K562 (cell line): ENCODE results near the gene SLC6A4. TPM values are rescaled to one million over a fixed set of nuclear protein-coding genes. Genes with fewer than 3 reads are reported as not detected.

ENCODE experiments used
- ATAC-seq: fragments of 200-7000 bp; cut with Tn5 transposase; 3 replicates; pipeline ENCODE4 v1.9.1; 2020; ENCODE audit warnings: moderate library complexity
- BruUV-seq: library from RNA; stranded (reverse); fragments of 400-500 nt; replicated peaks from 2 replicates; lab custom pipeline; 2021; lab: Mats Ljungman, UMichigan
- CTCF ChIA-PET: fragments of 300-600 bp; formaldehyde crosslinking; extraction: SDS; loops from one replicate; lab custom pipeline; 2021; ENCODE audit warnings: low intra/inter-chr PET ratio; lab: Yijun Ruan, JAX
- POLR2A ChIA-PET: fragments of 300-600, 350-650 bp; sonication (Branson Sonifier 250); formaldehyde crosslinking; extraction: SDS; loops from one replicate; lab custom pipeline; 2021; ENCODE audit warnings: antibody characterized with exemption, inconsistent platforms; lab: Yijun Ruan, JAX
- DNase-seq, 4 experiments: peaks; one replicate each; pipeline versions ENCODE4 v3.0.0 to v3.0.0-alpha.2; 2011 to 2018; ENCODE audit warnings: low spot score in 3 of 4, mixed read lengths in 3 of 4; ENCODE audit errors: extremely low read depth in 1 of 4
- FAIRE-seq: peaks from 2 replicates; lab custom pipeline; 2011; peaks lifted over from hg19 to GRCh38; lab: Jason Lieb, UNC
- H2AFZ ChIP-seq: 2 replicates; pipeline ENCODE4 v1.6.0; 2011; ENCODE audit warnings: low read depth, low read length, control low read depth, inconsistent platforms
- H3K27ac ChIP-seq: fragments of 200-600 bp; 3 replicates; pipeline ENCODE4 v1.8.0; 2011; ENCODE audit warnings: low read depth, mild to moderate bottlenecking, control low read depth, inconsistent platforms, low read length, moderate library complexity, mixed read lengths; ENCODE audit errors: extremely low read depth
- H3K27me3 ChIP-seq, 2 experiments: fragments of 300-600 bp in 1 of 2; 2 replicates in 1 of 2; 3 replicates in 1 of 2; pipeline versions ENCODE4 v1.6.0 to v1.8.0; 2011; ENCODE audit warnings: inconsistent platforms in 2 of 2, low read length in 2 of 2, mild to moderate bottlenecking in 1 of 2, mixed read lengths in 1 of 2, moderate library complexity in 1 of 2; ENCODE audit not compliant: control insufficient read depth in 2 of 2, insufficient read depth in 2 of 2
- H3K36me3 ChIP-seq: fragments of 300-600 bp; 3 replicates; pipeline ENCODE4 v1.8.0; 2011; ENCODE audit warnings: mild to moderate bottlenecking, low read length, inconsistent platforms; ENCODE audit not compliant: control insufficient read depth, insufficient read depth
- H3K4me1 ChIP-seq, 2 experiments: fragments of 200-600 bp in 1 of 2; replicated peaks in 1 of 2; 2 replicates in 1 of 2; 3 replicates in 1 of 2; pipeline versions ENCODE4 v1.5.1 to v1.8.0; 2011; ENCODE audit warnings: inconsistent platforms in 2 of 2, low read length in 2 of 2, mild to moderate bottlenecking in 1 of 2, mixed read lengths in 1 of 2, moderate library complexity in 1 of 2; ENCODE audit not compliant: control insufficient read depth in 2 of 2, insufficient read depth in 2 of 2
- H3K4me2 ChIP-seq: 2 replicates; pipeline ENCODE4 v1.6.1; 2011; ENCODE audit warnings: low read length, control low read depth, inconsistent platforms, mixed read lengths; ENCODE audit not compliant: insufficient read depth
- H3K4me3 ChIP-seq: fragments of 200-600 bp; sonication (generic), shearing (Covaris generic); 2 replicates; pipeline ENCODE4 v1.5.1; 2016; ENCODE audit warnings: control low read depth, inconsistent platforms
- H3K79me2 ChIP-seq: fragments of 200-600 bp; 3 replicates; pipeline ENCODE4 v1.8.0; 2011; ENCODE audit warnings: low read length, inconsistent platforms; ENCODE audit not compliant: control insufficient read depth, insufficient read depth
- H3K9ac ChIP-seq, 2 experiments: 2 replicates each; pipeline versions ENCODE4 v1.6.0 to v1.6.1; 2011; ENCODE audit warnings: low read depth in 2 of 2, low read length in 2 of 2, control low read depth in 1 of 2, inconsistent platforms in 1 of 2, mild to moderate bottlenecking in 1 of 2, mixed read lengths in 1 of 2; ENCODE audit not compliant: insufficient read depth in 1 of 2
- H3K9me1 ChIP-seq: one replicate; pipeline ENCODE4 v1.6.0; 2011; ENCODE audit warnings: inconsistent platforms, mild to moderate bottlenecking, low read length, moderate library complexity; ENCODE audit not compliant: control insufficient read depth, insufficient read depth
- H3K9me3 ChIP-seq: replicated peaks from 2 replicates; pipeline ENCODE4 v1.5.1; 2011; ENCODE audit warnings: low read depth, low read length, inconsistent platforms; ENCODE audit not compliant: control insufficient read depth, insufficient read depth
- H4K20me1 ChIP-seq: replicated peaks from 2 replicates; pipeline ENCODE4 v1.6.1; 2011; ENCODE audit warnings: low read length, inconsistent platforms, mixed read lengths; ENCODE audit not compliant: control insufficient read depth, insufficient read depth
- ARID1B ChIP-seq: fragments of 450-650 bp; IDR thresholded peaks from 2 replicates; pipeline ENCODE4 v1.6.1; 2016; ENCODE audit warnings: antibody characterized with exemption, mild to moderate bottlenecking, inconsistent platforms
- CBFA2T2 ChIP-seq: fragments of 450-650 bp; conservative IDR thresholded peaks from 2 replicates; pipeline ENCODE4 v1.6.1; 2017; ENCODE audit warnings: mild to moderate bottlenecking
- CBFA2T3 ChIP-seq: fragments of 450-650 bp; IDR thresholded peaks from 2 replicates; pipeline ENCODE4 v1.6.1; 2017
- COPS2 ChIP-seq: fragments of 450-650 bp; conservative IDR thresholded peaks from 2 replicates; pipeline ENCODE4 v1.6.1; 2016; ENCODE audit warnings: mild to moderate bottlenecking, moderate library complexity
- CXXC5 ChIP-seq: fragments of 250-450 bp; sonication (Bioruptor Pico); IDR thresholded peaks from 2 replicates; pipeline ENCODE4 v1.8.0; 2022; ENCODE audit warnings: inconsistent platforms, mild to moderate bottlenecking, moderate library complexity
- EP300 ChIP-seq: IDR thresholded peaks from 2 replicates; pipeline ENCODE4 v1.6.1; 2012; ENCODE audit warnings: low read length, improper control_type of control experiment
- HDAC1 ChIP-seq, 2 experiments: fragments of 450-650 bp; IDR thresholded peaks; 2 replicates each; pipeline ENCODE4 v1.6.1; 2016 to 2017; ENCODE audit warnings: inconsistent platforms in 1 of 2, mild to moderate bottlenecking in 1 of 2, moderate library complexity in 1 of 2
- HDAC6 ChIP-seq: IDR thresholded peaks from 2 replicates; pipeline ENCODE4 v1.6.1; 2012; ENCODE audit warnings: low read depth, mild to moderate bottlenecking, control low read depth, inconsistent platforms, low read length, moderate library complexity
- NCOR1 ChIP-seq: fragments of 450-650 bp; IDR thresholded peaks from 2 replicates; pipeline ENCODE4 v1.6.1; 2016; ENCODE audit warnings: mild to moderate bottlenecking, moderate library complexity
- POLR3A ChIP-seq: IDR thresholded peaks from 2 replicates; pipeline ENCODE4 v1.6.1; 2011; ENCODE audit warnings: borderline replicate concordance, mild to moderate bottlenecking, moderate library complexity; ENCODE audit not compliant: insufficient read length, insufficient read depth; ENCODE audit errors: extremely low read depth
- PTRF ChIP-seq: fragments of 450-650 bp; IDR thresholded peaks from 2 replicates; pipeline ENCODE4 v1.6.1; 2016; ENCODE audit warnings: mild to moderate bottlenecking, missing genetic modification characterization, missing compliant biosample characterization
- SMARCA4 ChIP-seq: fragments of 450-650 bp; IDR thresholded peaks from 2 replicates; pipeline ENCODE4 v1.6.1; 2016
- SMARCE1 ChIP-seq: fragments of 450-650 bp; IDR thresholded peaks from 2 replicates; pipeline ENCODE4 v1.7.1; 2016; ENCODE audit warnings: mild to moderate bottlenecking
- TAL1 ChIP-seq: fragments of 450-650 bp; IDR thresholded peaks from 2 replicates; pipeline ENCODE4 v1.6.1; 2016; ENCODE audit warnings: mild to moderate bottlenecking
- TCF3 ChIP-seq: sonication (generic); formaldehyde crosslinking; IDR thresholded peaks from 2 replicates; pipeline ENCODE4 v1.4.0; 2020; ENCODE audit warnings: mild to moderate bottlenecking, missing genetic modification reagents
- WGBS: fragments of 100-300 bp; shearing (Covaris generic); methylation state at CpG from one replicate; pipeline ENCODE4 v1.1.6; 2016; ENCODE audit warnings: low coverage, mixed read lengths; ENCODE audit not compliant: insufficient coverage; ENCODE audit errors: missing lambda C conversion rate; 5-methylcytosine and 5-hydroxymethylcytosine counted together
- in situ Hi-C: fragments of 300-500 bp; cut with MboI; formaldehyde crosslinking; loops from 4 replicates; pipeline ENCODE4 v1.15.0; 2018; ENCODE audit warnings: inconsistent platforms, mixed read lengths
- intact Hi-C: fragments of 100-400 bp; cut with micrococcal nuclease; formaldehyde crosslinking; loops from 2 replicates; pipeline ENCODE4 v1.14.2; 2022
- polyA plus RNA-seq, 8 experiments: library from polyadenylated mRNA; depleted of rRNA in 4 of 8; stranded (reverse) in 5 of 8; unstranded in 3 of 8; fragments of >200 nt; fragmentation: Nextera tagmentation in 2 of 8; fragmentation: Illumina TruSeq in 1 of 8; extraction: Ambion mirVana in 2 of 8; extraction: Trizol in 1 of 8; gene quantifications; 2 replicates each; pipeline versions ENCODE4 v1.2.1 to v1.2.3, GENCODE V29; 2011 to 2014; ENCODE audit warnings: inconsistent platforms in 1 of 8, missing spikeins in 1 of 8
- total RNA-seq, 7 experiments: library from RNA; depleted of rRNA in 6 of 7; stranded (reverse); fragments of >200 nt in 6 of 7; fragmentation: Illumina TruSeq in 2 of 7; extraction: Trizol in 2 of 7; gene quantifications; 2 replicates each; pipeline versions ENCODE4 v1.2.1 to v1.2.3, GENCODE V29; 2011 to 2021; ENCODE audit warnings: low replicate concordance in 1 of 7
- TF ChIP-seq, protein P1 (sequence below), 2 experiments: fragments of 450-650 bp in 1 of 2; IDR thresholded peaks; 2 replicates each; pipeline ENCODE4 v1.6.1; 2011 to 2017; ENCODE audit warnings: low read depth in 2 of 2, antibody characterized with exemption in 1 of 2, borderline replicate concordance in 1 of 2, low read length in 1 of 2, mild to moderate bottlenecking in 1 of 2, mixed read lengths in 1 of 2; ENCODE audit not compliant: control insufficient read depth in 1 of 2
- TF ChIP-seq, protein P2 (sequence below), 2 experiments: fragments of 450-650 bp; IDR thresholded peaks; 2 replicates each; pipeline ENCODE4 v1.6.1; 2018; ENCODE audit warnings: mild to moderate bottlenecking in 2 of 2, low read depth in 1 of 2; ENCODE audit not compliant: partially characterized antibody in 2 of 2

The SLC6A4 gene
- total and polyA plus RNA-seq, 9 of the 15 experiments (the other 6 are each of a cell fraction or from before 2014, with no cell fraction given) = 0.05 to 0.09 (median 0.07) TPM; not detected in 6

DNA sequence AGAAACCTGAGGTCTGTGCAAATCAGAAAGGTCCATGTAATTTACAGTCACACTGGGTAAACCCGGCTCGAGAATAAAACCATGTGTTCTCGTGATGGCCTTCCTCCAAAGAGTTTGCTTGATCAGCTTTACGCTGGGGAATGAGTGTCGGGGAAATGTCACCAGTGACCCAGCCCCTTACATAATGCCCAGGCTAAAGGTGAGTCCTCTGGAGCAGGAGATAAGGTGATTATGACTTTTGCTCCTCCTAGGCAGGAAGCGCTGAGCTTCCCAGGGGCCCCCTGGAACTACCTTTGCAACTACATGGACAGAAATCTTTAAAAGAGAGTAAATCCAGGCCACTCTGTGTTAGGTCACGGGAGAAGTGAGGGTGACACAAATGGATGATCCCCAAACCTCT lies 15.7 kb downstream of the SLC6A4 start:
- FAIRE-seq (peak; percentile 77), DNase-seq (peak; percentile 48 to 67 (median 60)), ATAC-seq (peak; percentile 75)
- BruUV-seq = no TSS peak
- Histone ChIP-seq H3K9ac (no peak overlapping the region), H3K79me2 (no peaks in the 10 kb centered on the region), H2AFZ (no peak overlapping the region), H3K4me1 (peaks cover 14 to 16% of the 10 kb centered on the region in 2 experiments; a peak in 4 of 5 replicates), H3K9me3 (no peaks in the 10 kb centered on the region), H3K27me3 (no peaks in the 10 kb centered on the region), H3K4me3 (no peak overlapping the region), H3K9me1 (no peaks in the 10 kb centered on the region), H3K27ac (no peak overlapping the region), H3K4me2 (peak overlapping the region; percentile 46), H3K36me3 (no peaks in the 10 kb centered on the region), H4K20me1 (no peaks in the 10 kb centered on the region)
- 4% methylated on average over 7 of the region's 7 CpGs for WGBS
- ChIA-PET POLR2A (interaction anchor here (1.2 to 2.3 kb wide), 3 partner anchors 9 to 26 kb away, joined by 4 to 11 read pairs (median 4); no protein-coding TSS in a partner anchor), CTCF (interaction anchor here (1.0 kb wide), 1 partner anchor 117 kb away, joined by 3 read pairs; no protein-coding TSS in a partner anchor)
- in situ Hi-C loops = no loop called here
- intact Hi-C loops = no loop called here
- peak; percentile 50 for TF ChIP-seq CBFA2T2
- TF ChIP-seq, protein P1, sequence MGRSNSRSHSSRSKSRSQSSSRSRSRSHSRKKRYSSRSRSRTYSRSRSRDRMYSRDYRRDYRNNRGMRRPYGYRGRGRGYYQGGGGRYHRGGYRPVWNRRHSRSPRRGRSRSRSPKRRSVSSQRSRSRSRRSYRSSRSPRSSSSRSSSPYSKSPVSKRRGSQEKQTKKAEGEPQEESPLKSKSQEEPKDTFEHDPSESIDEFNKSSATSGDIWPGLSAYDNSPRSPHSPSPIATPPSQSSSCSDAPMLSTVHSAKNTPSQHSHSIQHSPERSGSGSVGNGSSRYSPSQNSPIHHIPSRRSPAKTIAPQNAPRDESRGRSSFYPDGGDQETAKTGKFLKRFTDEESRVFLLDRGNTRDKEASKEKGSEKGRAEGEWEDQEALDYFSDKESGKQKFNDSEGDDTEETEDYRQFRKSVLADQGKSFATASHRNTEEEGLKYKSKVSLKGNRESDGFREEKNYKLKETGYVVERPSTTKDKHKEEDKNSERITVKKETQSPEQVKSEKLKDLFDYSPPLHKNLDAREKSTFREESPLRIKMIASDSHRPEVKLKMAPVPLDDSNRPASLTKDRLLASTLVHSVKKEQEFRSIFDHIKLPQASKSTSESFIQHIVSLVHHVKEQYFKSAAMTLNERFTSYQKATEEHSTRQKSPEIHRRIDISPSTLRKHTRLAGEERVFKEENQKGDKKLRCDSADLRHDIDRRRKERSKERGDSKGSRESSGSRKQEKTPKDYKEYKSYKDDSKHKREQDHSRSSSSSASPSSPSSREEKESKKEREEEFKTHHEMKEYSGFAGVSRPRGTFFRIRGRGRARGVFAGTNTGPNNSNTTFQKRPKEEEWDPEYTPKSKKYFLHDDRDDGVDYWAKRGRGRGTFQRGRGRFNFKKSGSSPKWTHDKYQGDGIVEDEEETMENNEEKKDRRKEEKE (IDR thresholded peaks at IDR 0.05; ENCODE audit: borderline replicate concordance in 1 of 2, control insufficient read depth in 1 of 2, low read depth in 2 of 2, low read length in 1 of 2) = no peak
- no peak for TF ChIP-seq HDAC6
- 0 out of 2 replicates have a peak, but pooled peaks have one; percentile 5 for TF ChIP-seq NCOR1
- TF ChIP-seq HDAC1 (IDR thresholded peaks at IDR 0.05) = peak in 1 of 2 experiments; percentile 40; a peak in 1 of 4 replicates
- TF ChIP-seq CBFA2T3 = peak; percentile 73
- no peak for TF ChIP-seq PTRF (tag)
- no peak for TF ChIP-seq COPS2
- TF ChIP-seq ARID1B = peak; percentile 70
- peak; percentile 35; the same call in 1 of the 2 replicates for TF ChIP-seq EP300
- TF ChIP-seq, protein P2, sequence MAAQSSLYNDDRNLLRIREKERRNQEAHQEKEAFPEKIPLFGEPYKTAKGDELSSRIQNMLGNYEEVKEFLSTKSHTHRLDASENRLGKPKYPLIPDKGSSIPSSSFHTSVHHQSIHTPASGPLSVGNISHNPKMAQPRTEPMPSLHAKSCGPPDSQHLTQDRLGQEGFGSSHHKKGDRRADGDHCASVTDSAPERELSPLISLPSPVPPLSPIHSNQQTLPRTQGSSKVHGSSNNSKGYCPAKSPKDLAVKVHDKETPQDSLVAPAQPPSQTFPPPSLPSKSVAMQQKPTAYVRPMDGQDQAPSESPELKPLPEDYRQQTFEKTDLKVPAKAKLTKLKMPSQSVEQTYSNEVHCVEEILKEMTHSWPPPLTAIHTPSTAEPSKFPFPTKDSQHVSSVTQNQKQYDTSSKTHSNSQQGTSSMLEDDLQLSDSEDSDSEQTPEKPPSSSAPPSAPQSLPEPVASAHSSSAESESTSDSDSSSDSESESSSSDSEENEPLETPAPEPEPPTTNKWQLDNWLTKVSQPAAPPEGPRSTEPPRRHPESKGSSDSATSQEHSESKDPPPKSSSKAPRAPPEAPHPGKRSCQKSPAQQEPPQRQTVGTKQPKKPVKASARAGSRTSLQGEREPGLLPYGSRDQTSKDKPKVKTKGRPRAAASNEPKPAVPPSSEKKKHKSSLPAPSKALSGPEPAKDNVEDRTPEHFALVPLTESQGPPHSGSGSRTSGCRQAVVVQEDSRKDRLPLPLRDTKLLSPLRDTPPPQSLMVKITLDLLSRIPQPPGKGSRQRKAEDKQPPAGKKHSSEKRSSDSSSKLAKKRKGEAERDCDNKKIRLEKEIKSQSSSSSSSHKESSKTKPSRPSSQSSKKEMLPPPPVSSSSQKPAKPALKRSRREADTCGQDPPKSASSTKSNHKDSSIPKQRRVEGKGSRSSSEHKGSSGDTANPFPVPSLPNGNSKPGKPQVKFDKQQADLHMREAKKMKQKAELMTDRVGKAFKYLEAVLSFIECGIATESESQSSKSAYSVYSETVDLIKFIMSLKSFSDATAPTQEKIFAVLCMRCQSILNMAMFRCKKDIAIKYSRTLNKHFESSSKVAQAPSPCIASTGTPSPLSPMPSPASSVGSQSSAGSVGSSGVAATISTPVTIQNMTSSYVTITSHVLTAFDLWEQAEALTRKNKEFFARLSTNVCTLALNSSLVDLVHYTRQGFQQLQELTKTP (IDR thresholded peaks at IDR 0.05; ENCODE audit: low read depth in 1 of 2, partially characterized antibody in 2 of 2) = no peak
- TF ChIP-seq TCF3 = peak; percentile 56
- TF ChIP-seq CXXC5 (CRISPR knock-in tag) = peak; percentile 53
- TF ChIP-seq SMARCA4 = peak; percentile 44; the same call in 1 of the 2 replicates
- no peak for TF ChIP-seq POLR3A
- no peak for TF ChIP-seq SMARCE1
- peak; percentile 54 for TF ChIP-seq TAL1
